UCSD-AML1 (cell line): ENCODE results near the gene GLYAT.
"Not testable (repeated sequence)": the region's sequence is repeated elsewhere in the genome, so short reads cannot be mapped to it uniquely, and the experiment has no call there.

Source experiments
- DNase-seq: peaks from one replicate; lab custom pipeline; 2025; ENCODE audit not compliant: unreplicated experiment; lab: John Stamatoyannopoulos, UW

The GLYAT gene

DNA sequence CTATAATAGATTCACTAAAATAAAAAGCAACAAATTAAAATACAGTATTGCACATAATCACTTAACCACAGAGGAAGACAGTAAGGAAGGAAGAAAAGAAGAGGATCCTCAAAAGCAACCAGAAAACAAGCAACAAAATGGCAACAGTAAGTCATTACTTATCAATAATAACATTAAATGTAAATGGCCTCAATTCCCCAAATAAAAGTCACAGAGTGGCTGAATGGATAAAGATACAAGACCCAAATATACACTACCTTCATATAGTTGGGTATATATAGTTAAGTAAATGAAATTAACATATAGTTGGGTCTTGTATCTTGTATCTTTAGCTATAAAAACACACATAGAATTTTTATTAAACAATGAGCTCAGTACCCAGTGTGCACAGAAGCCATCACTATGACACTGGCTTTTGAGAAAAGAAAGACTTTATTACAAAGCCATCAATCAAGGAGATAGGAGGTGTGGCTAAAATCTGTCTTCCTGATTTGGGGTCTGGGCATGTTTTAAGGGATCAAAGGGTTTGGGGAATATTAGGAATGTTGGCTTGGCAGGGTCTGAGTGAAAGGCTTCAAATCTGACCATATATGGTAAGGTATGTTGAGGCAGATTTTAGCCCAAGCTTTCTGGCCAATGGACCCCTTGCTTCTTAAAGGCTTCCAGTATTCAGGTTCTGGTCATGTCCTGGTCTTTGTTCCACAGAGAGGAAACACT lies 13.4 kb upstream of the GLYAT start:
- DNase-seq, result no peak

DNA sequence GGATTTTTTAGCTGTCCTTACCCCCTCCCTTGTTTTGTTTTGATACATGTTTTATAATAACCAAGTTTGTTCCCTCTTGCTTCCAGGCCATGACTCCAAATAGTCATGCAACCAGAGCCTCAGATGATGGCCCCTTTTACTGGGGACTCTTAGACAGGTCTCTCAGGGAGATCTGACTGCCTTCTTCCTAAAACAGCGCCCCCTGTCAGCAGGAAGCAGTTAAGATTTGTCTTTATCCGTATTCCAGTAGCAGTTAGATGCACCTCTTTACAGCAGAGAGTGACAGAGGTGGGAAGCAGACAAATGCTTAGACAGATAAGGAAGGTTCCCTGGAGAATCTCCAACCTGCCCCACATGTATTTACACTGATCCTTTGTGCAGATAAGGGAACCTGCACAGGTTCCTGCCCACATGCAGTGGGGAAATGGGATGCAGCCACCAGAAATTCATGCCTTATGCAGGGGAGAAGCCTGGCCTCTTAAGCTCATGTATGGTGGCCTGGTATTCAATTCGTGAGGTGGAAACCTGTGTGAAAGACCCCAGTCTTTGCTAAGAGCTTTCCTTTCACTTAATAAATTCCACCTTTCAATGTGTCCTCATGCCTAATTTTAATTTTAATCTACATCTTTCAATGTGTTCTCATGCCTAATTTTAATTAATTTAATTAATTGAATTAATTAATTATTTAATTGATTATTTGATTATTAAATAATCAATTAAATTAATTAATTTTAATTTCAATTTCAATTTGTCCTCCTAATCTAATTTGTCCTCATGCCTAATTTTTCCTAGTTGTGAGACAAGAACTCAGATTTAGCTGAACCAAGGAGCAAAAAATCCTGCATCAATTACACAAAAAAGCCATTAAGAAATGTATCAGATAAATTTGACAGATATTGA lies 11.5 kb upstream of the GLYAT start:
- no peak for DNase-seq

DNA sequence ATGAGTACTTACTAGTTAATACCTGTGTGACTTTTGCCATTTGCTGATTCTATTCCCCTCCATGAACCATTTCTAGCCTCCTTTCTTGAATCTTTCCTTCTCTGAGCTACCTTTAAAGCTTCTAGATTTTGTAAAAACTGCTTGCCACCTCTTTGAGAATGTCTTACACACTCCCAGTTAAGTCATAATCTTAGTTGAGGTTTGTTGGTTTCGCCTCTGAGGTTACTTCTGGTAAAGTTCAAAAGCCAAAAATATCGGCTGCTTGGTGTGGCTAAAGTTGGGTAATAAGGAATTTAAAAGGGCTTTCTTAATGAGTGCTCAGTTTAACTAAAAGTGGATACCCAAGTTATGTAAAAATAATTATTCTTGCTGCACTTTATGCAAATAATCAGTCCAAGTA lies 10.4 kb upstream of the GLYAT start:
- DNase-seq, result no peak

DNA sequence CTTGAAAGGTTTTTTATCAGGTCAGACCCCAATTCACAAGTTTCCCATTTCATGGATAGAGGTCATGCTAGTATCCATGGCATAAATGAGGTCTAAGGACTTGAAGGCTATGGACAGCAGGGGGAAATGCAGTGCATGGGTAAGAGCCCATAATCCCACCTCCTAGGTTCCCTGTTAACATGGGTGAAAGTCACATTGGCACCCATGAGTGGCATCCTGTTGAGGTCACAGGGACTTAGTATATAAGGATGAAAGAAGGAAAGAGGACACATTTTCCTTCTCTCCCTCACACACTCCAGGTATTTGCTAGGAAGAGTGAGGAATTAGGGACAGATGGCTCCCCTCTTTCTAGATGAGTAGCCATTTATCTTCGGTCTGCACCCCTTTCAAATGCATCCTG lies 9.4 kb upstream of the GLYAT start:
- DNase-seq, result no peak

DNA sequence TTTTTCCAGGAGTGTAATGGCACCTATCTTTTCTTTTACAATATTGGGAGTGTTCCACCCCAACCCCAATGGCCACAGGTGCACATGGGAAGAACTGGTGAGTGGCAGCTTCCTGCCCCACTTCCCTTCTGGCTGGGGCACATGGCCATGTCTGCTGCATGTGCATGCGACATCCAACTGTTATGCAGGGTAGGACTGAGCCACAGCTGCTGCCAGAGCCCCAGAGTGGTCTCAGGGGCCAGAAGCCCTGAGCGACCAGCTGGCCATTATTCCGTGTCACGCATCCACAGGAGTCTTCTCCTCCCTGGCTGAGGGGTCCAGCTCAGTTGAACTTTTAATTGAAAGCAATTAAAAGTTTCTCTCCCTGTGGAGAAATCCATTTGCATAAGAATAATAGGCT lies 8.7 kb upstream of the GLYAT start:
- DNase-seq, result no peak

DNA sequence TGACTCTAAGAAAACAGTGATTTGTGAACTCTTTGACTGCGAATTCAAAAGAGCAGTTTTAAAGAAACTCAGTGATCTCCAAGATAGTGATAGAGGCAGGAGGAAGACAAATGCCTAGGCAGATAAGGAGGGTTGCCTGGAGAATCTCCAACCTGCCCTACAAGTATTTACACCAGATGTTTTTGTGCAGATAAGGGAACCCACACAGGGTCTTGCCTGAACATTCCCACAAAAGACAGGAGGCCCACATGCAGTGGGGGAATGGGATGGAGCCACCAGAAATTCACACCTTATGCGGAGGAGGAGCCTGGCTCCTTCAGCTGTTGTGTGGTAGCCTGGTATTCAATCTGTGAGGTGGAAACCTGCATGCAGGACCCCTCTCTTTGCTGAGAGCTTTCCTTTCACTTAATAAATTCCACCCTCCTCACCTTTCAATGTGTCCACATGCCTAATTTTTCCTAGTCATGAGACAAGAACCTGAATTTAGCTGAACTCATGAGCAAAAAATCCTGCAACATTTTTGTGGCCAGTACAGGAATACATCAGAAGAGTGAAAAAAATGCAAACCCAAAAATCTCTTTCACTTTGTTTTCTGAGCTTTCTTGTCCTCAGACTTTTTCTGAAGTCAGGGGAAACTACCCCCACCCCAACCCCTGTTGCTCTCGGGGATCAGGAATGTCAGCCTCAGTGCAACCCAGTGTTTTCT lies 8.1 kb upstream of the GLYAT start:
- DNase-seq, result no peak

DNA sequence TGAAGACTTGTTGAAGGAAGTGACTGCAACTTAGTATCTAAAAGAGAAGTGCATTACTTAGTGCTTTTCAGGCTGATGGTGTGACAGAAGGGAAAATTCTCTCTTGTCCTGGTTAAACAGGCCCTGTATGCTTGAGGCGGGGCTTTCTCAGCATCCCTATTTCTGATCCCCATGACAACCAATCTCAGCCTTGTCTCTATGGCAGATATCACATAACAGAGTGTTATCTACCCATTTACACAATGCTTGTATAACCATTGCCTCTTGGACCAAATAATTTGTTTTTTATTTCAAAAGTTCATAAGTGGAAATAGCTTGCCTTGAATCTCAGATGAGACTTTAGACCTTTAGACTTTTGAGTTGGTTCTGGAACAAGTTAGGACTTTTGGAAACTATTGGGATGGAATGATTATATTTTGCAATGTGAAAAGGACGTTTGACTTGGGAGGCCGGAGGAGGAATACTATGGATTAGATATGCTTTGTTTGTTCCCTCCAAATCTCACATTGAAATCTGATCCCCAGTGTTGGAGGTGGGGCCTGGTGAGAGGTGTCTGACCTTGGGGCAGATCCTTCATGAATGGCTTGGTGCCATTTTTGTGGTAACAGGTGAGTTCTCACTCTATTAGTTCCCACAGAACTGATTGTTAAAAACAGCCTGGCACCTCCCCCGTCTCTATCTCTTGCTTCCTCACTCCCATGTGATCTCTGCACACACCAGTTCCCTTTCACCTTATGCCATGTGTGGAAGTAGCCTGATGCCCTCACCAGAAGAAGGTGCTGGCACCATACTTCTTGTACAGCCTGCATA lies 3.1 kb upstream of the GLYAT start:
- DNase-seq, result no peak

DNA sequence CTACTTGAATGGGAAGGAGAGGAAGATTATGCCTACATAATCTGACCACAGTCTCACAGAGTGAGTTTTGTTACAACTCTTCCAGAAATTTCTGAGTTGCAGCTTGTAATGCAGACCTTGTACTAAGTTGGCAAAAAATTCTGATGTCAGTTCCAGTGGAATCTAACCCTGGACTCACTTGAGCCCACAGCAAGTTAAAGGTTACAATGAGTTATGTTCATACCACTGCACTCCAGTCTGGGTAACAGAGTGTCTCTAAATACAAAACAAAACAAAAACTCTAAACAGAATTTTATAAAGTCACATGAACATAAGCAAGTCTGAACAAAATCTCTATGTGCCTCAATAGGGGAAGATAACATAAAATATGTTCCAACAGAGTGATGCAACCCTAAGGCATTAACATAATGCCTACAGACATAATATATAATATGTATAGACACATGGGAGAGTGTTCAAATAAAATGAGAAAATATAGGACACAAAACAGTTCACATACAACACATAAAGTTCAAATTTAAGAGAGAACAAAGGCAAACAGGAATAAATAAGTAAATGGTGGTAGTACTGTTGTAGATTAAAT lies 1.1 kb downstream of the GLYAT start:
- DNase-seq, result no peak

DNA sequence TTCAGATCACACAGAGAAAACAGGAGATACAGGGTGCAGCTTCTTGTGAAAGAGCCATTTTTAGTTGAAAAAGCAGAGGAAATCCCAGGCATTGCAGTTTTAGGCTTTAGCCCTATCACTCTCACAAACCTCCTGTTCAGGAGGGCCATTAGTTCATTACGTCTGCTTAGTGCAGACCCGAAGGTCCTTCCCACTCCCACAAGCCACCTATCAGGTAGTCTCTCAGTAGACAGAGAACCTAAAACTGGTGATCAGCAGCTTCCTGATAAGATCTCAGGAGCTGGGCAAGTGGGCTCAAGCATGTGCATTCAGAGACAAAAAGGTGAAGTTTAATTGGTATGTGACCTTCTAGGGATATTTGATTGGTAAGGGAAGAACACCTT lies 4.3 kb downstream of the GLYAT start:
- no peak for DNase-seq

DNA sequence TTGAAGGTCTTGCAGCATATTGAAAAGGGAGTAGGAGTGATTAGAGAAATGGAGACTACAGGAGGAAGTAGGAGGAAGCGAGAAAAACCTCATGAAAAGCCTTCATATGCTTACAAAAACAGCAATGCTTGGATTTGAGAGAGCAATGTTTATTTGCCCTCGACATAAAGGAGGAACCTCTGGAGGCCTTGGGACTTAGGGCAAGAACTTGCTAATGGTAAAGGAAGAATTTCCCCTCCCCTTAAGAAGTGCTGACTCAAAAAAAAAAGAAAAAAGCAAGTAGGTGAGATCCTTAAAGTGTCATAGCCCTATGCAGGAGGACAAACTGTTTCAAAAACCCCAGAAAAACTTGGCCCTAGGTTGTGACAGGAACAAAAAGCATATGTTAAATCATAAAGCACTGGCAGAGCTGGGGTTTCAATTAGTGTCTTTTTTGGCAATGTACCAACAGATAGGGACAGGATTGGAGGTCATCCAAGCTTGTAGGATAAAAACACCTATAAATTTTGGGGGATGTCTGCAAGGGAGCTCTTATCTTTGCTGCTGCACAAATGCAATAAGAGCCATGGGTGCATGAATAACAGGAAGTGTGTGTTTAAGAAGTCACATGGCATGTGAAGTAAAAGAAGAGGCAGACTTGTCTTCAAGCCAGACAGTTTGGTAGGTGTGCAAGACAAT lies 4.9 kb downstream of the GLYAT start:
- no peak for DNase-seq

DNA sequence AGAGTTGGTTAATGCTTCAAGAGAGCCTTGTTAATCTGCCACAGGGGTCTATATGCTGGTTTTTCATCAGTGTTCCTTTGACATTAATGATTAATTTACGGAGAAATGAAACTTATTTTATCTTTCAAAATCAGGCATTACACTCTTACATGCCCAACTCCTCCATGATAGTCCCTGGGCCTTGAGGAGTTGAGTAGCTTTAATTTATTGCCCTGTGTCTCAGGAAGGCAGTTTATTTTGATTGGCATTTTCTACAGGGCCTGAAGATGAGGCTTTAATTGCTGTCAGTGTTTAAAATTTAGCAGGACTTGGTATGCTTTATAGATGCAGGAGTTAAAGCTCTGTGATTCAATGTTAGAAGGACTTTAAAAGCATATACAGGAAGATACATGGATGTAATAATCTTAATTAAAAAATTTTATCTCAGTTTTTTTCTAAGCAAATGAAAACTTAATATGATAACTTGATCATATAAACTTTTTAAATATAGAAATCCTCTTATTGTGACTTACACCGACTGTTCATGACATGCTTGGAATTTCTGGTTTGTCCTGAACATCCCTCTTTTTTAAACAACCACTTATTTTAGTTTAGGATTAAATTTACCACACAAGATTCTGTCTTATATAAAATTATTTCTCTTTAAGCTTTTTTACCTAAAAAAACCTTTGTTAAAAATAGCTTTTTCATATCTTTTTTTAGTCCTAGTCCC lies 12.2 kb downstream of the GLYAT start:
- DNase-seq, result no peak

DNA sequence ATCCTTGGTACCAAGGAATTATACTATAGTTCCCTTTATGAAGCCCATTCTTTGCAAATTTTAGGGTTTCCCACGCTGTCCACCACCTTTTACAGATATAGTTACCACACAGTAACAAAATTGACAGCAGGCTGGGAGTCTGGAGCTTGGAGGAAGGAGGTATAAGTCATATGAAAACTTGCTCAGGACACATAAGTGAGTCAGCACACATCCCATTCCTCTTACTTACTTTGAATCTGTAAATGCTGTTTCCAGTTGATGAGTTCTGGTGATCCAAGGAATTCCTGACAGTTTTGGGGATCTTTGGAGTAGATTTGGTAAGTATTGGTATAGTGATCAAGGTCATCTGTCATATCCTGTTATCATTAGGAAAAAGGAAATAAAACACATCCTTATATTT lies 19.2 kb downstream of the GLYAT start:
- no peak for DNase-seq

DNA sequence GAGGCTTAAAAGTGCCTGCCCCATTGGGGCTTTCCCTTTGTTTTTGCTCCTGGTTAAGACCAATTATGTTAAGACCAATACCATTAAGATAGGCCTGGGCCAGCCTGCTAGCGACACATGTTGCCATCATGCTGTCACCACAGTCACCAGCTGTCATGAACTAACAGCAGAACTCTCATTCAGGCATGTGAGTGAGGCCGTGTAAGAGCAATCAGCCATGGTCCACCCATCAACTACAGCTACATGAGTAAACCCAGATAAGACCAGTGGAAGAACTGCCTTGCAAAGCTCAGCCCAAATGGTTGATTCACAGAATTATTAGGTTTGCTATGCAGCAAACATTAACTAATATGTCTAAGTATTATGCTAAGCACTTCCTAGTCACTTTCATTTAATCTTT lies 19.9 kb downstream of the GLYAT start:
- no peak for DNase-seq

DNA sequence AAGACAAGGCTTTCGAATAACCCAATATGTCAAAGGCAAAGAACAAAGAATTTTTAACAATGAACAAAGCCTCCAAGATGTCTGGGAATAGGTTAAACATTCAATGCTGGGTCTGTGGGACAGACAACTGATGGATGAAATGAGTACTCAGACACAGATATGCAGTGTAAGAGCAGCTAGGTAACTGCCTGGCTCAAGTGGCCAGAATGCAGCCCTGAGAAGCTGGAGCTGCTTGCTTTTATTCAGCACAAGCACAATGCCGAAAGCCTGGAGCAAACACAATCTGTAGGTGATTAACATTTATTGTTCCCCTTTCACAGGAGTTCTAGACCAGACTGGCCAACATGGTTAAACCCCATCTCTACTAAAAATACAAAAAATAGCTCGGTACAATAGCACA lies 24.0 kb downstream of the GLYAT start:
- DNase-seq, result no peak

DNA sequence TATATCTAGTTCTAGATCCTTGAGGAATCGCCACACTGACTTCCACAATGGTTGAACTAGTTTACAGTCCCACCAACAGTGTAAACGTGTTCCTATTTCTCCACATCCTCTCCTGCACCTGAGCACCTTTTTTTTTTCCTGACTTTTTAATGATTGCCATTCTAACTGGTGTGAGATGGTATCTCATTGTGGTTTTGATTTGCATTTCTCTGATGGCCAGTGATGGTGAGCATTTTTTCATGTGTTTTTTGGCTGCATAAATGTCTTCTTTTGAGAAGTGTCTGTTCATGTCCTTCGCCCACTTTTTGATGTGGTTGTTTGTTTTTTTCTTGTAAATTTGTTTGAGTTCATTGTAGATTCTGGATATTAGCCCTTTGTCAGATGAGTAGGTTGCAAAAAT lies 34.9 kb downstream of the GLYAT start:
- DNase-seq, result not testable (repeated sequence)

DNA sequence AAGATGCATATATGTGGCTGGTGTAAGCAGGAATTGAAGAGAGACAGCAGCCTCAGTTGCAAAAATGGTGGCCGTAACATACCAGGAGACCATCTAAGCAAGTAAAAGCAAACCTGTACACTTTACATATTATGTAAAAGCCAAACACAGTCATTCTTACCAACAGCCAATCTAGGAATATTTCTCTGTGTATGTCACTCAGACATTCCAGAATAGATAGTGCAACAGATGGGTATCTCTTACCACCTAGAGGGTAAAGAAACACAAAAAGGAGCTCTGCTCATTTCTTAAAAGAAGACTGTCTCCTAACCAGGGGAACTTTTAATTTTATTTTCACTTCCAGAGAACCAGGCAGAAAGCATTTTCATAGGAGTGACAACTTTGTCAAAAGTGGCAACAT lies 38.7 kb downstream of the GLYAT start:
- DNase-seq, result no peak

DNA sequence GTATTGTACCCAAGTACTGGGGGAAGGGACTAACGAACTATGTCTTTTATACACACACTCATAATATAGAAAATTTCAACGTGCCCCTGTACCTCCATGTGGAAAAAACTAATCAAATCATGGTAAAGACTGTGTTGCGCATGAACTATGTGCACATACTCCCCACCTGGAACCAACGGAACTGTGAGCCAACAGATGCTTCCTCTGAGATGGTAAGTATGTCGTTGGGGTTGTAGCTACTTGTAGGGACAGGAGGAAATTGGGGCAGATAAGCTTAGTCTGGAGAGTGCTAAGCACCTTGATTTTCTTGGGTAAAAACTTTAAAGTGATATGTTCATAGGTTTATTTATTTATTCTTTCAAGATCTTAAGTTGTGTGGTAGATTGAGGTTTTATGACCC lies 40.1 kb downstream of the GLYAT start:
- peak; percentile 12 for DNase-seq

DNA sequence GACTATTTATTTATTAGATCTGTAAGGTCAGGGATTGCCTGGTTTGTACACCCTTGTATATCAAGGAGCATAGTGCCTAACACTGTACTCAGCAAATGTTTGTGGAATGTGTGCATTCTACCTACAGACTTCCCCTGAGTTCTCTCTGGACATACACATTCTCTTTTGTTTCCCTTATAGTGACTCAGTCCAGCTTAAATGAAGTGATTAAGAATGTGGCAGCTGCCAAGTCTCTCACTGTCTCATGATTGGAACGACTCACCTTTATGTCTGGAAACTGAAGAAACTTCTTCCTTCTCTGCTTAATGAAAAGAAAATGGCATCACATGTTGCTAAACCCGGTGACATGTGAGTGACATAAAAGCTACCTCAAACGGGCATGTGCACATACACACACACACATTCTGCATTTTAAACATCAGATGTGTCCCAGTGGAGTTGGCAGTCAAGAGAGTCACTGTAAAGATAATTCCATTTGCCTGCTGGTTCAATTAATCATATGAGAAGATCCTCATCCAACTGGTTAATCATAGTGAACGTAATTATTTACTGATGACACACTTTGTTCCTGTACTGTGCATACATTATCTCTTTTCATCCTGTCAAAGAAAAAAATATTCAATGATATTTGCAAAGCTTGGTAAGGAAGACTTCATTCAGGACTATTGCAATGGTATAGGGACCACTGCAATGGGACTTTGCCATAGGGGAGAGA lies 42.8 kb downstream of the GLYAT start:
- DNase-seq, result no peak
